OCI-LY3 (cell line): Measurements from ENCODE around the gene ARHGAP1.

Source experiments
- CTCF ChIP-seq: fragments of 200-600, 300-600 bp; sonication (generic); IDR thresholded peaks from 2 replicates; pipeline ENCODE4 v1.5.1; 2014; ENCODE audit warnings: antibody characterized with exemption, low read length, low read depth
- EZH2phosphoT487 ChIP-seq: fragments of 200-600 bp; shearing (Covaris generic); IDR thresholded peaks from 2 replicates; pipeline ENCODE4 v1.6.1; 2018; ENCODE audit warnings: antibody characterized with exemption, mixed run types, low read depth

GRCh38 chr11:46639197-46639839 lies 61.1 kb downstream of the ARHGAP1 start:
- TF ChIP-seq CTCF (no peak), EZH2phosphoT487 (no peak)
